Renal cortical epithelial cell (primary cell): ENCODE measurements around the gene RDH12. TPM values are rescaled to one million over a fixed set of nuclear protein-coding genes. Genes with fewer than 3 reads are reported as not detected.

Experiments used
- DNase-seq: peaks from one replicate; pipeline ENCODE4 v3.0.0-alpha.2; 2011; ENCODE audit warnings: low read depth
- total RNA-seq: library from RNA; depleted of rRNA; stranded (reverse); fragments of >200 nt; gene quantifications from 2 replicates; pipeline ENCODE4 v1.2.3, GENCODE V29; 2014

Gene RDH12
- total RNA-seq, 1 donor from 2014 or later, result not detected

- DNase-seq, result no peak
Measured at GRCh38 chr14:67748312-67748711, 46.6 kb downstream of the RDH12 start.

- DNase-seq, result no peak
Measured at GRCh38 chr14:67749341-67750084, 47.8 kb downstream of the RDH12 start.

DNA sequence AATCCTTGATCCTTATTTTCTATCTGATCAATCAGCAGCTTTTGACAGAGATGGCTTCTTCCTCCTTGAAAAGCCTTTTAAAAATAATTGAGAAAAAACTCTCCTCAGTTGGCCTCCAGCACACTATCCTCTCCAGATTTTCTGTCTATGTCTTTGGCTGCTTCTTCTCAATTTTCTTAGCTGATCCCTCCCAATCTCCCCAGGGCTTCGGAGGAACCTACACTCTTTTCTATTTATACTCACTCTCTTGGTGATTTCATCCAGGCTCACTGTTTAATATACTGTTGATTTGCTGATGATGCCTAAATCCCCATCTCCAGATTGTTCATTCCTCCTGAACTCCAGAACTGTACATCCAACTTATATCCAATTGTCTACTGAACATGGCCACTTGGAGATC is 54.8 kb downstream of the RDH12 start:
- no peak for DNase-seq

DNA sequence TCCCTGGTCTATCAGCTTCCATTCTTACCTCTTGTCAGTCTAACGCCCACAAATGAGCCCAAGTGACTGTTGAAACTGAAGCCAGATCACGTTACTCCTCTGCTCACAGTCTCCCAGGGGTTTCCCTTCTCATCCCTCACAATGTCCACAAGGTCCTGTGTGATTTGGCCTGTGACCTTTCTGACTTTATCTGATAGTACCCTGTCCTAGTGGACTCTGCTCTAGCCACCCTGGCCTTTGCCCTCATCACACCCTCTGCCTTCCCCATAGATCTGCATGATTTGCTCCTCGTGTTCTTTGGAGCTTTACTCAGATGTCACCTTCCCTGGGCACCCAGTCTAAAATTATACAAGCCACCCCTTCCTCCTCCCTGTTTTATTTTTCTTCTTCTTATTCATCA is 55.5 kb downstream of the RDH12 start:
- no peak for DNase-seq

DNA sequence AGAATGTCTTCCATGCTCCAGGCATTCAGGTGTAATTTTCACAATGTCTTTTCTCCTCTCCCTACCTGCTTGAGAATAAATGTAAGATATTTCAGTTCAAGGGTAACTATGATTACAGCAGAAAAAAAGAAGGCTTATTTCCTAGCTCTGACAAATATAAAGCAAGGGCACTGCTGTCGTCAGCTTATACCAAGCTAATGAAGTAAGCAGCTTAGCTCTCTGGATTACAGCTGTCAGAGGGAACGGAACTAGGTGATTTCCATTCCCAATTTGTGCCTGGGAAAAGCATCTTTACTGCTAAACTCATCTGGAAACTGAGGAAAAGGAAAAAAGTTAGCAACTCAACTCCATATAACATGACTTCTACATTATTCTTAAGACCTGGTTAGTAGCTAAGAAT is 58.2 kb downstream of the RDH12 start:
- DNase-seq, result no peak

GRCh38 chr14:67762051-67762450 is 60.4 kb downstream of the RDH12 start:
- DNase-seq, result no peak

GRCh38 chr14:67763158-67763822 is 61.6 kb downstream of the RDH12 start:
- no peak for DNase-seq

DNA sequence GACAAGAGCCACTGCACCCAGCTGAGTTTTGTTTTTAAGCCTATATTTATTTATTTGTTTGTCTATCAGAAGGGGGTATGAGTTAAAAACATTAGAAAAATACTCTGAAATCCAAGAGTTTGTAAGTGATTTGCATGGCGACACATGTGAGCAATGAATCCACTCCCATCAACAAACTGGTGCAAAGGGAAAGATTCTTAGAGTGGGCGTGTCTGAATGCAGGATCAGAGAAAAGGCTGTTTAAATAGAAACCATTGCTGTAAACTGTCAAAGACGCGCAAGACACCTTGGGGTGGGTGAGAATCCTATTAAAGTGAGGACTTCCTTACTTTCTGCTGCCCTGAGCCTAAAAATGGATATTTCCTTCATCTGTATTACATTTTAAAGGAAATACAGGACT is 62.8 kb downstream of the RDH12 start:
- DNase-seq, result no peak

- DNase-seq, result no peak
Measured at GRCh38 chr14:67765192-67765834, 63.6 kb downstream of the RDH12 start.

DNA sequence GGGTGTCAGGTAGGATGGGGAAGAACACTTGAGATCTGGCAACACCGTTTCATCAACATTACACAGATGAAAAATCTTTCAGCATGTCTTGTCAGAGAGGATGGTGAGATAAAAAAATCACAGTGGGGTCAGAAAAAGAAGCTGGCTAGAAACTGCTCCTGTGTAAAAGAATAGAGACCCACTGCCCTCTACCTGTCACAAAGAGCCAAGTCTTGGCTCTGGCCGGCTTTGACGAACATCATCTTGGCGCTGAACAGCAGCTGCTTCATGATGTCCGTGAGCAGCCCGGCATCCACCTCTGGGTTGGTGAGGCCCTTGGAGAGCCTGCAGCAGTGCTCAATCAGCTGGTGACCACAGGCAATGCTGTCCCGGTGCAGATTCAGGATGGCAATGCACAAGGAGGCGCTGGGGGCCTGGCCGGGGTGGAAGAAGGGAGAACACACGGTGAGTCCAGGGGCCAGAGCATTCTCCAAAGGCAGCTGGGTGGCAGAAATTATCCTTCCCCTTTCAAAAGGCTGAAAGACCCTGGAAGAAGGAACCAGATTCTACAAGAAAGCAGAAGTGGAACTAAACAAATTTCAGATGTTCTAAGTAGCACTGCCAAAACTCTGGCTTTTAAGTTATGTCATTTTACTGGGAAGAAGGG is 64.5 kb downstream of the RDH12 start:
- DNase-seq, result no peak

- DNase-seq, result no peak
Measured at GRCh38 chr14:67768219-67768618, 66.5 kb downstream of the RDH12 start.

- peak; percentile 20 for DNase-seq
Measured at GRCh38 chr14:67773844-67774377, 72.2 kb downstream of the RDH12 start.

- no peak for DNase-seq
Measured at GRCh38 chr14:67776653-67777322, 75.1 kb downstream of the RDH12 start.

GRCh38 chr14:67778792-67779191 is 77.1 kb downstream of the RDH12 start:
- DNase-seq, result no peak

- no peak for DNase-seq
Measured at GRCh38 chr14:67782090-67782489, 80.4 kb downstream of the RDH12 start.

Other genes with a start within 250 kb of the RDH12 start
- 0.69 and 3.9 TPM in 2 replicates for gene TMEM229B, start 213.2 kb upstream of the RDH12 start, total RNA-seq
- gene PLEKHH1, start 168.6 kb upstream of the RDH12 start, total RNA-seq, result 1.7 and 7.3 TPM in 2 replicates
- gene PIGH, start 101.6 kb upstream of the RDH12 start, total RNA-seq, result 10.9 and 14.0 TPM in 2 replicates
- gene ARG2, start 82.0 kb upstream of the RDH12 start, total RNA-seq, result 4.5 and 17.4 TPM in 2 replicates
- gene VTI1B, start 27.3 kb upstream of the RDH12 start, total RNA-seq, result 70.0 and 98.3 TPM in 2 replicates
- 138 and 165 TPM in 2 replicates for gene RDH11, start 6.1 kb upstream of the RDH12 start, total RNA-seq
- gene ZFYVE26, start 114.7 kb downstream of the RDH12 start, total RNA-seq, result 13.0 and 26.0 TPM in 2 replicates
- gene RAD51B, start 117.9 kb downstream of the RDH12 start, total RNA-seq, result 17.0 and 17.2 TPM in 2 replicates